ENCODE measurements around the gene FGD4. TPM values are rescaled to one million over a fixed set of nuclear protein-coding genes. Genes with fewer than 3 reads are reported as not detected.
A peak's percentile ranks its signal among the peaks of the same experiment; 100 is the strongest.

Gene FGD4
- total RNA-seq (10 to 100 TPM; 74.9 to 90.2 TPM), polyA plus RNA-seq (ENCODE audit: insufficient read depth, low read depth, low replicate concordance) (51.0 TPM)
- long read RNA-seq, donor 1, partial matches to known transcripts = 0 of 2 reads
- long read RNA-seq, donor 1, other reads (novel, unspliced or antisense) = 0 of 2 reads
- long read RNA-seq, donor 2, partial matches to known transcripts = 0 of 4 reads
- long read RNA-seq, donor 2, other reads (novel, unspliced or antisense) = 0 of 4 reads

DNA sequence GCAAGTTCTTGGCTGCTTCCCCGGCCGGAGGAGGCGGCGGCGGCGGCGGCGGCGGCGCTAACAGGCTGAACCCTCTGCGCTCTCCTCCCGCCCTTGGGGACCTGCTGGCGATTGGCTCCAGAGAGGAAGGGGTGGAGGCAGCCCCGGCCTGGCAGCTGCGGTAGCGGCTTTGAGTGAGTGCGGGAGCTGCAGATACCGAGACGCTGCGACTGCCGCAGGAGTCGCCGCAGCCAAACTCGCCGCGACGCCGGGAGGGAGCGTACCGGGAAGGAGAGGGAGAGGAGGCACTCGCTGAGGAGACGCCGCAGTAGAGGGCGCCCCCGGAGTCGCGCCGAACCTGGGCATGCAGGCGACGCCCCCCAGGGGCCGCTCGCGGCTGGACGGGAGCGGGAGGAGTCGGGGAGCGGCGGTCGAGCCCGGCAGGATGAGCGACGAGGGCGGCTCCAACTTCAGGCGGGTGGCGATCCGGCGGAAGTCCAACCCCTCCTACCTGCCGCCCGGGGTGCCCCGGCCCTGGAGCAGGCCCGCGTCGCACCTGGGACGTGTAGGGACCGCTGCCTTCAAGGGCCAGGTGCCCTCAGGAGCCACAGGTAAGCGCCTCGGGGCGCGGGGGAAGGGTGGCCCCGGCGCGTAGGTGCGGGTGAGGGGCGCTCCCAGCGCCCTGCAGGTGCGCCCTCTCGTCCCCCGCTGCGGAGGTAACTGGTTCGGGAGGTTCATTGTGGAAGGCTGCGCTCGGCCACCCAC is at the start of gene FGD4:
TSS of gene FGD4 (plus strand) at position 189 of the 744 bp plus-strand sequence.
- peak; percentile 91 for DNase-seq
- TF ChIP-seq POLR2A (IDR thresholded peaks at IDR 0.05) = no peak
- TF ChIP-seq, protein P1, sequence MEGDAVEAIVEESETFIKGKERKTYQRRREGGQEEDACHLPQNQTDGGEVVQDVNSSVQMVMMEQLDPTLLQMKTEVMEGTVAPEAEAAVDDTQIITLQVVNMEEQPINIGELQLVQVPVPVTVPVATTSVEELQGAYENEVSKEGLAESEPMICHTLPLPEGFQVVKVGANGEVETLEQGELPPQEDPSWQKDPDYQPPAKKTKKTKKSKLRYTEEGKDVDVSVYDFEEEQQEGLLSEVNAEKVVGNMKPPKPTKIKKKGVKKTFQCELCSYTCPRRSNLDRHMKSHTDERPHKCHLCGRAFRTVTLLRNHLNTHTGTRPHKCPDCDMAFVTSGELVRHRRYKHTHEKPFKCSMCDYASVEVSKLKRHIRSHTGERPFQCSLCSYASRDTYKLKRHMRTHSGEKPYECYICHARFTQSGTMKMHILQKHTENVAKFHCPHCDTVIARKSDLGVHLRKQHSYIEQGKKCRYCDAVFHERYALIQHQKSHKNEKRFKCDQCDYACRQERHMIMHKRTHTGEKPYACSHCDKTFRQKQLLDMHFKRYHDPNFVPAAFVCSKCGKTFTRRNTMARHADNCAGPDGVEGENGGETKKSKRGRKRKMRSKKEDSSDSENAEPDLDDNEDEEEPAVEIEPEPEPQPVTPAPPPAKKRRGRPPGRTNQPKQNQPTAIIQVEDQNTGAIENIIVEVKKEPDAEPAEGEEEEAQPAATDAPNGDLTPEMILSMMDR (IDR thresholded peaks at IDR 0.05) = peak in 2 of 3 experiments; percentile 24 to 27
- peak within 1 kb of the TSS; percentile 69 to 88 for H3K4me3 ChIP-seq
- H3K27me3 ChIP-seq = no peaks in the 10 kb centered on the region
- peak within 1 kb of the TSS; percentile 64 to 90 for H3K27ac ChIP-seq
- H3K36me3 ChIP-seq (ENCODE audit: low read depth, missing control alignments) = no peaks in the 10 kb centered on the region
- WGBS, 2 donors = 1% methylated on average over 60 of the region's 82 CpGs; no CpG with 5 or more reads in 1 of the 2 donors
- H3K4me1 ChIP-seq = peaks cover 8% of the 10 kb centered on the region
- no peaks in the 10 kb centered on the region for H3K9me3 ChIP-seq
- intact Hi-C loops (cut with DNase I; ENCODE audit: low total_unique reads) = no loop called here

DNA sequence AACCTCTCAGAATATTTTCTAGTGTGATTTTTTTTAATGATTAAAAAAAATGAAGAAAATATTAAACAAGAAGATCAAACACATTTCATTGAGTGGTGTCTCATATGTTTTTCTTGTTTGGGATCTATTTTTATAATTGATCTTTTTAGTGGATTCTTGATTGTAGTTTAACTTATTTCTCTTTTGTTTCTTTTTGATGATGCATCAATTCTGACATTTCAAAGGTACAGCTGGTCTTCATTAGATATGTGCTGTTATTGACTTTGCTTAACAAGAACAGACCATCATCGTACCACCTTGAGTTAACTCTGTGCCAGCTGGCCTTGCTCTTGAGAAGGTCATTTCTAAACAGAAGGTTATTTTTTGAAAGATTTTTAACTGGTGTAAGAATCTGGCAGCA is 45.8 kb upstream of the FGD4 start:
- intact Hi-C loops (cut with DNase I; ENCODE audit: low total_unique reads) = no loop called here
- DNase-seq = no peak
- 79 to 86% methylated on average over 1 of the region's 1 CpG for WGBS, 2 donors

DNA sequence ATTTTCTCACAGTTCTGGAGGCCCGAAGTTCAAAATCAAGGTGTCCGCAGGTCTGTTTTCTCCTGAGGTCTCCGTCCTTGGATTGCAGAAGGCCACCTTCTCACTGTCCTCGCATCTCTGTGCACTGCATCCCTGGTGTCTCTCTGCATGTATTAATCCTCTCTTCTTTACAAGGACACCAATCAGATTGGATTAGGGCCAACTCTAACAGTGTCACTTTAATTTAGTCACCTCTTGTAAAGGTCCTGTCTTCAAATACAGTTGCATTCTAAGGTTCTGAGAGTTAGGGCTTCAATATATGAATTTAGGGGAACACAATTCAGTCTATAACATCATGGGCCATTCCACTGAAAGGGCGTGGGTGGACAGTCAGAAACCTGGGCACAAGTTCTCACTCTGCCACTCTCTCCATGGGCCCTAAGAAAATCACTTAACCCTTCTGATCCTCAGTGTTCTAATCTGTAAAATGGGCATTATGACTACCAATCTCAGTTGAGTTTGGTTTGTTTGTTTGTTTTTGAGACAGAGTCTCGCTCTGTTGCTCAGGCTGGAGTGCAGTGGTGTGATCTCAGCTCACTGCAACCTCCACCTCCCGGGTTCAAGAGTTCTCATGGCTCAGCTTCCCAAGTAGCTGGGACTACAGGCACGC is 41.6 kb upstream of the FGD4 start:
- no peaks in the 10 kb centered on the region for H3K27me3 ChIP-seq
- H3K9me3 ChIP-seq = no peaks in the 10 kb centered on the region
- H3K4me3 ChIP-seq = no peak overlapping the region
- H3K36me3 ChIP-seq (ENCODE audit: low read depth, missing control alignments) = no peaks in the 10 kb centered on the region
- no peak overlapping the region for H3K27ac ChIP-seq
- no peak for DNase-seq
- WGBS, 2 donors = 98 to 100% methylated on average over 8 of the region's 8 CpGs
- TF ChIP-seq, protein P1 (IDR thresholded peaks at IDR 0.05) = no peak
- TF ChIP-seq POLR2A (IDR thresholded peaks at IDR 0.05) = no peak
- intact Hi-C loops (cut with DNase I; ENCODE audit: low total_unique reads) = no loop called here
- H3K4me1 ChIP-seq = no peaks in the 10 kb centered on the region

More for the DNA sequence above, 45.8 kb upstream of the FGD4 start:
- no peaks in the 10 kb centered on the region for H3K27me3 ChIP-seq
- H3K36me3 ChIP-seq (ENCODE audit: low read depth, missing control alignments) = no peaks in the 10 kb centered on the region
- no peaks in the 10 kb centered on the region for H3K4me1 ChIP-seq
- H3K4me3 ChIP-seq = no peak overlapping the region
- no peaks in the 10 kb centered on the region for H3K9me3 ChIP-seq
- TF ChIP-seq, protein P1 (IDR thresholded peaks at IDR 0.05) = no peak
- TF ChIP-seq POLR2A (IDR thresholded peaks at IDR 0.05) = no peak
- H3K27ac ChIP-seq = no peak overlapping the region

DNA sequence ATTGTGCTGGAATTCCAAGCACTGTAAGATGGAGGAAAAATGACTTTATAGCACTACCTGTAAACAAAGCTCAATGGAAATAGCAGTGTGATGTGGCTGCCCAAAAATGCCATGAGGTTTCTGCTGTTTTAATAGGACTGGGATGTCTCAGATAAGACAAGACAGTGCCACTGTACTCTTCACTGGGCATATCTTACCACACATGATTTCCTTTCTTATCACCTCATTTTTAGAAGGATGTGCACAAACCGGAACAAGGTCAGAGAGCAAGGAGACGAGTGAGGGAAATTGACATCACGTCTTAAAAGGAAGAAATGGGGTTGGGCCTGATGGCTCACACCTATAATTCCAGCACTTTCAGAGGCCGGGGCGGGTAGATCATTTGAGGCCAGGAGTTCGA is 38.4 kb upstream of the FGD4 start:
- DNase-seq = no peak
- intact Hi-C loops (cut with DNase I; ENCODE audit: low total_unique reads) = no loop called here
- H3K9me3 ChIP-seq = no peaks in the 10 kb centered on the region
- no peak overlapping the region for H3K4me3 ChIP-seq
- H3K27ac ChIP-seq = no peak overlapping the region
- H3K36me3 ChIP-seq (ENCODE audit: low read depth, missing control alignments) = no peaks in the 10 kb centered on the region
- no peaks in the 10 kb centered on the region for H3K27me3 ChIP-seq
- no peaks in the 10 kb centered on the region for H3K4me1 ChIP-seq
- 73 to 74% methylated on average over 6 of the region's 6 CpGs for WGBS, 2 donors
- TF ChIP-seq POLR2A (IDR thresholded peaks at IDR 0.05) = no peak
- TF ChIP-seq, protein P1 (IDR thresholded peaks at IDR 0.05) = no peak

All from testis (tissue), 5 donors.